Lower leg skin (tissue), 4 donors: ENCODE data around the gene AKAP6. TPM values are rescaled to one million over a fixed set of nuclear protein-coding genes. Genes with fewer than 3 reads are reported as not detected.
"Not testable (repeated sequence)": the region's sequence is repeated elsewhere in the genome, so short reads cannot be mapped to it uniquely, and the experiment has no call there.

Experiments
- DNase-seq, 2 donors: peaks; one replicate each; pipeline ENCODE4 v3.0.0-alpha.2; 2019; ENCODE audit warnings: low spot score in 2 of 2
- H3K4me3 ChIP-seq: fragments of 200-600 bp; sonication (generic); 2 replicates; pipeline ENCODE4 v1.5.1; 2017; ENCODE audit warnings: mild to moderate bottlenecking, low read depth; ENCODE audit not compliant: poor library complexity, severe bottlenecking
- POLR2A ChIP-seq, 2 donors: fragments of 450-650 bp; IDR thresholded peaks; one replicate each; pipeline ENCODE4 v1.6.1; 2016 to 2017; ENCODE audit warnings: antibody characterized with exemption in 2 of 2, mild to moderate bottlenecking in 1 of 2, moderate library complexity in 1 of 2
- WGBS, 2 donors: methylation state at CpG; one replicate each; pipeline ENCODE4 v1.1.5; 2018; 5-methylcytosine and 5-hydroxymethylcytosine counted together
- intact Hi-C: fragments of 100-400 bp; cut with DNase I; formaldehyde crosslinking; loops from one replicate; pipeline ENCODE4 v1.15.0; 2023; ENCODE audit warnings: low total_unique reads
- total RNA-seq, 4 donors: library from RNA; depleted of rRNA; stranded (reverse); fragments of >200 nt; gene quantifications; one replicate each; pipeline ENCODE4 v1.1.0, GENCODE V29; 2016
- TF ChIP-seq, protein P1 (sequence below), 3 donors: fragments of 450-650 bp; IDR thresholded peaks; one replicate each; pipeline ENCODE4 v1.5.1; 2016; ENCODE audit warnings: antibody characterized with exemption in 3 of 3, mild to moderate bottlenecking in 3 of 3, moderate library complexity in 2 of 3

The AKAP6 gene
- total RNA-seq, 4 donors from 2014 or later = 2.3 to 13.3 (median 3.6) TPM

DNA sequence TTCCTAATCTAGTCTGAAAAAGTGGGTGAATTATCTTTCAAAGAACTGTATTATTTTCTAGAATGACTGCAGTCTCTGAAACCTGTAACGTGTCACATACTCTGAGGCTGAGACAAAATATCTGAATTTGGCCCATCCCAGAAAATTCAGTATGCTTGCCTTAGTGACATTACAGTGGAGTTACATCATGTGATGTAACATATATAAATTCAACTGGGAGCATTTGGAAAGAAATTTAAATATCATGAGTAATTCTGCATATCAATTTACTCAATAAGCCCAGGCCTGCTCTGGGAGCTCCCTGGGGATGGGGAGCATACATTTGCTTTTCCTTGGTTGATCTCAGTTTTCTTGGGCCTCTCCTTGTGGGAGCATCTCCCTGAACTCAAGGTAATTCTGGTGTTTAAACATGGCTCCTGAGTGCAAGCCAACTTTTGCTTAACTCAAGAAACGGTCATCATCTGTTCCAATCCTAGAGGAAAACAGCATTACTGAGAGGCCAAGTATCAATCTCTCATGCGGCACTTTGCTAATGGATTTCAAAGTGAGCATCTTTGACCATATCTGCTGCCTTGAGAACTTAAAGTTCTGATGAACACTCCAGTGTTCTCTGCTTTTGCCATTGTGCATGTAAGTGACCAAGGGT, 54.4 kb downstream of the AKAP6 start:
- WGBS, 2 donors = 72% methylated on average over 3 of the region's 3 CpGs
- TF ChIP-seq POLR2A (IDR thresholded peaks at IDR 0.05) = no peak
- TF ChIP-seq, protein P1, sequence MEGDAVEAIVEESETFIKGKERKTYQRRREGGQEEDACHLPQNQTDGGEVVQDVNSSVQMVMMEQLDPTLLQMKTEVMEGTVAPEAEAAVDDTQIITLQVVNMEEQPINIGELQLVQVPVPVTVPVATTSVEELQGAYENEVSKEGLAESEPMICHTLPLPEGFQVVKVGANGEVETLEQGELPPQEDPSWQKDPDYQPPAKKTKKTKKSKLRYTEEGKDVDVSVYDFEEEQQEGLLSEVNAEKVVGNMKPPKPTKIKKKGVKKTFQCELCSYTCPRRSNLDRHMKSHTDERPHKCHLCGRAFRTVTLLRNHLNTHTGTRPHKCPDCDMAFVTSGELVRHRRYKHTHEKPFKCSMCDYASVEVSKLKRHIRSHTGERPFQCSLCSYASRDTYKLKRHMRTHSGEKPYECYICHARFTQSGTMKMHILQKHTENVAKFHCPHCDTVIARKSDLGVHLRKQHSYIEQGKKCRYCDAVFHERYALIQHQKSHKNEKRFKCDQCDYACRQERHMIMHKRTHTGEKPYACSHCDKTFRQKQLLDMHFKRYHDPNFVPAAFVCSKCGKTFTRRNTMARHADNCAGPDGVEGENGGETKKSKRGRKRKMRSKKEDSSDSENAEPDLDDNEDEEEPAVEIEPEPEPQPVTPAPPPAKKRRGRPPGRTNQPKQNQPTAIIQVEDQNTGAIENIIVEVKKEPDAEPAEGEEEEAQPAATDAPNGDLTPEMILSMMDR (IDR thresholded peaks at IDR 0.05) = no peak
- no peak for DNase-seq
- no peak overlapping the region for H3K4me3 ChIP-seq
- intact Hi-C loops = no loop called here

DNA sequence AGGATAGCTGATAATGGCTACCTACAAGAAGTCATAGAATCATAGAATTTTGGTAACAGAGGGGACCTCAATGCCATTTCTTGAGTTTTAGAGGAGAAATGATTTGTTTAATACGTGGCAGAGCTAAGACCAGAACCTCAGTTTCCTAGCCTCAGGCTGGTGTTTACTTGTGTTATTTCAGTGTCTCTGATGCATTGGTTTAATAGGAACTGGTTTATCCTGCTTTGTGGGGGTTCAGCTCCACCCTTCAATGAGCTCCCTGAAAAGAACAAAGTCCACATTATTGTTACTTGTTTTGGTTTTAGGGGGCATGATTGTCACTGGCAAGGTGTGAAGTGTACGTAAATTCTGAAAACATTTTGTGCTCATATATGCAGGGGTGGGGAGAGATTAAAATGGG, 55.4 kb downstream of the AKAP6 start:
- H3K4me3 ChIP-seq = no peak overlapping the region
- DNase-seq = no peak
- 69 to 71% methylated on average over 2 of the region's 2 CpGs for WGBS, 2 donors
- TF ChIP-seq, protein P1 (IDR thresholded peaks at IDR 0.05) = no peak
- intact Hi-C loops = no loop called here

DNA sequence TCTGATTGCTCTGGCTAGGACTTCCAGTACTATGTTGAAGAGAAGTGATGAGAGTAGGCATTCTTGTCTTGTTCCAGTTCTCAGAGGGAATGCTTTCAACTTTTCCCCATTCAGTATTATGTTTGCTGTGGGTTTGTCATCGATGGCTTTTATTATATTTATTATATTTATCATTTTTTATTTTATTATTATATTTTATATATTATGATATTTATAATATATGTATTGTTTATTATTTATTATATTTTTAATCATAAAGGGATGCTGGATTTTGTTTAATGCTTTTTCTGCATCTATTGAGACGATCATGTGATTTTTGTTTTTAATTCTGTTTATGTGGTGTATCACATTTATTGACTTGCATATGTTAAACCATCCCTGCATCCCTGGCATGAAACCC, 58.2 kb downstream of the AKAP6 start:
- intact Hi-C loops, DNase-seq: not testable (repeated sequence)
- WGBS, 2 donors = 90 to 93% methylated on average over 2 of the region's 2 CpGs

DNA sequence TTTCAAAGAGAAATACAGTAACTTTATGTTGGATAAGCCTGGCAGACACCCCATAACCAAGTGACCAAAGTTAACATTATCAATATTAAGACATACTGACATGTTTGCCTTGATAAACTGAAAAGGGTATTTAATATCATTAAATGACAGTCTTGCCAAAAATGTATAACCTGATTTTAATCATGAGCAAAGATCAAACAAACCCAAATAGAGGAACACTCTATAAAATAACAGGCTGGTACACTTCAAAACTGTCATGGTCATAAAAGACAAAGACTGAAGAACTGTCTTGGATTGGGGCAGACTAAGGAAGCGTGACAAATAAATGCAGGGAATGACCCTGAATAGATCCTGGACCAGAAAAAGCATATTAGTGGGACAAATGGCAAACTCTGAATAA, 64.0 kb downstream of the AKAP6 start:
- 82 to 88% methylated on average over 1 of the region's 1 CpG for WGBS, 2 donors
- no peak for DNase-seq
- intact Hi-C loops = no loop called here
- H3K4me3 ChIP-seq = no peak overlapping the region
- no peak for TF ChIP-seq POLR2A (IDR thresholded peaks at IDR 0.05)
- TF ChIP-seq, protein P1 (IDR thresholded peaks at IDR 0.05) = no peak

More for the DNA sequence above, 58.2 kb downstream of the AKAP6 start:
- H3K4me3 ChIP-seq = not testable (repeated sequence)

DNA sequence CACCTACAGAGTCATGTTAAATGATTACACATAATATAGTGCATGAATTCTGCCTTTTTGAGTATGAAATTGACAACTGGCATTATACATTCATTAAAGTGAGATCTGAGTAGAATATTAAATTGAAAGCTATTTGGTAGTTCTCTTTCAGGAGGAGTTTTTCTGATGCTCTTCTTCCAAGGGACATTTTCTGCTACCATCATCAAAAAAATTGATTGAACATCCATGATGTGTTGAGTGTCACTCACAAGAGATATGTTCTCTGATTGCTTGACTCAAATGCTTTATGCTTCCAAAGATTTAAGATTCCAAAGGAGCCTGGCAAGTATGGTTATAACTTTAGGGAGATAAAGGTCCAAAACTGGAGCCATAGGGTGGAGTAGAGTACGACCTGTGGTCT, 64.9 kb downstream of the AKAP6 start:
- intact Hi-C loops = no loop called here
- no peak overlapping the region for H3K4me3 ChIP-seq
- WGBS, 2 donors = 82 to 84% methylated on average over 1 of the region's 1 CpG
- no peak for TF ChIP-seq POLR2A (IDR thresholded peaks at IDR 0.05)
- TF ChIP-seq, protein P1 (IDR thresholded peaks at IDR 0.05) = no peak
- no peak for DNase-seq

DNA sequence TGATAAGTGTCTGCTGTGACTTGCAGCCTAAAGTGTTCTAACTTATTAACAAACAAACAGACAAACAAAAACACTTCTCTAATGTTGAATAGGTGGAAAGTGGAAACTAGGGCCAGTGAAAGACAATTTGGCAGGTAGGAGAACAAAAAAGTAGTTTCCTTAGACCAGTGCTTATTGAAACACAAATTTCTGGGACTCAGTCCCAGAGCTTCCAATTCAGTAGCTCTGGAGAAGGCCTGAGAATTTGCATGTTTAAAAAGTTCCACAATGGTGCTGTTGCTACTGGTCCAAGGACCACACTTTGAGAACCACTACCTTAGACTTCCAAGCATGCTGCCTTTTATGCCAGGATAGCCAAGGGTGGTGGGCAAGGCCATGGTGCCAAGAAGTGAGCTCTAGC, 67.8 kb downstream of the AKAP6 start:
- TF ChIP-seq POLR2A (IDR thresholded peaks at IDR 0.05) = no peak
- TF ChIP-seq, protein P1 (IDR thresholded peaks at IDR 0.05) = no peak
- no peak overlapping the region for H3K4me3 ChIP-seq
- no peak for DNase-seq
- intact Hi-C loops = no loop called here
